HepG2 (cell line): ENCODE measurements around the gene RAB34. TPM values are rescaled to one million over a fixed set of nuclear protein-coding genes. Genes with fewer than 3 reads are reported as not detected.

Experiments used
- CBX5 ChIP-seq: sonication (generic); formaldehyde crosslinking; IDR thresholded peaks from 2 replicates; pipeline ENCODE4 v1.4.0; 2020; ENCODE audit warnings: missing genetic modification reagents, borderline replicate concordance
- DNMT1 ChIP-seq: sonication (generic); formaldehyde crosslinking; IDR thresholded peaks from 2 replicates; pipeline ENCODE4 v1.5.1; 2020; ENCODE audit warnings: mild to moderate bottlenecking, missing genetic modification reagents
- FOSL2 ChIP-seq: sonication (generic); formaldehyde crosslinking; IDR thresholded peaks from 2 replicates; pipeline ENCODE4 v1.4.0; 2020; ENCODE audit warnings: missing genetic modification reagents
- FOXP4 ChIP-seq: sonication (generic); formaldehyde crosslinking; IDR thresholded peaks from 2 replicates; pipeline ENCODE4 v1.4.0; 2020; ENCODE audit warnings: missing genetic modification reagents
- IRF1 ChIP-seq: sonication (generic); formaldehyde crosslinking; IDR thresholded peaks from 2 replicates; pipeline ENCODE4 v1.4.0; 2020; ENCODE audit warnings: low read depth, mild to moderate bottlenecking, missing genetic modification reagents
- MAFF ChIP-seq: IDR thresholded peaks from 2 replicates; pipeline ENCODE4 v1.6.1; 2011; ENCODE audit warnings: low read depth, low read length, improper control_type of control experiment
- MYPOP ChIP-seq: sonication (generic); formaldehyde crosslinking; IDR thresholded peaks from 2 replicates; pipeline ENCODE4 v1.8.1; 2023; ENCODE audit warnings: mild to moderate bottlenecking, moderate library complexity, missing genetic modification reagents
- NRL ChIP-seq: sonication (generic); formaldehyde crosslinking; IDR thresholded peaks from 2 replicates; pipeline ENCODE4 v1.5.0; 2020; ENCODE audit warnings: missing genetic modification reagents, mild to moderate bottlenecking, moderate library complexity, borderline replicate concordance
- TEF ChIP-seq: sonication (generic); formaldehyde crosslinking; IDR thresholded peaks from 2 replicates; pipeline ENCODE4 v1.5.0; 2020; ENCODE audit warnings: missing genetic modification reagents
- ZBTB4 ChIP-seq: sonication (generic); formaldehyde crosslinking; IDR thresholded peaks from 2 replicates; pipeline ENCODE4 v1.4.0; 2020; ENCODE audit warnings: missing genetic modification reagents, mild to moderate bottlenecking, borderline replicate concordance
- ZC3H4 ChIP-seq: sonication (generic); formaldehyde crosslinking; IDR thresholded peaks from 2 replicates; pipeline ENCODE4 v1.4.0; 2020; ENCODE audit warnings: missing genetic modification reagents, borderline replicate concordance
- ZKSCAN5 ChIP-seq: sonication (generic); formaldehyde crosslinking; IDR thresholded peaks from 2 replicates; pipeline ENCODE4 v1.5.1; 2020; ENCODE audit warnings: mild to moderate bottlenecking, missing genetic modification reagents
- ZNF484 ChIP-seq: sonication (generic); formaldehyde crosslinking; IDR thresholded peaks from 2 replicates; pipeline ENCODE4 v1.5.1; 2020; ENCODE audit warnings: mild to moderate bottlenecking, low read depth, missing genetic modification reagents, borderline replicate concordance
- ZNF615 ChIP-seq: sonication (generic); formaldehyde crosslinking; IDR thresholded peaks from 2 replicates; pipeline ENCODE4 v1.5.0; 2020; ENCODE audit warnings: mild to moderate bottlenecking, missing genetic modification reagents, borderline replicate concordance
- ZNF775 ChIP-seq: sonication (generic); formaldehyde crosslinking; IDR thresholded peaks from 2 replicates; pipeline ENCODE4 v1.4.0; 2020; ENCODE audit warnings: missing genetic modification reagents, mild to moderate bottlenecking, moderate library complexity, borderline replicate concordance
- ZNF781 ChIP-seq: sonication (generic); formaldehyde crosslinking; IDR thresholded peaks from 2 replicates; pipeline ENCODE4 v1.5.1; 2020; ENCODE audit warnings: borderline replicate concordance, mild to moderate bottlenecking, missing genetic modification reagents; ENCODE audit errors: not compliant biosample characterization
- ZNF800 ChIP-seq: sonication (generic); formaldehyde crosslinking; IDR thresholded peaks from 2 replicates; pipeline ENCODE4 v1.4.0; 2020; ENCODE audit warnings: missing genetic modification reagents
- ZNF816 ChIP-seq: sonication (generic); formaldehyde crosslinking; IDR thresholded peaks from 2 replicates; pipeline ENCODE4 v1.8.0; 2022; ENCODE audit warnings: missing genetic modification reagents, mild to moderate bottlenecking, borderline replicate concordance
- polyA plus RNA-seq, 8 experiments: library from polyadenylated mRNA; depleted of rRNA in 3 of 8; stranded (reverse) in 7 of 8; unstranded in 1 of 8; fragments of >200 nt; fragmentation: Illumina TruSeq in 4 of 8; extraction: Trizol in 4 of 8; gene quantifications; 2 replicates each; pipeline versions ENCODE4 v1.2.1 to v1.2.3, GENCODE V29; 2011 to 2016; ENCODE audit warnings: low read depth in 4 of 8, missing spikeins in 1 of 8, mixed read lengths in 1 of 8; ENCODE audit not compliant: insufficient read depth in 1 of 8
- total RNA-seq, 5 experiments: library from RNA; depleted of rRNA; stranded (reverse); fragments of >200 nt; fragmentation: Illumina TruSeq; extraction: Trizol; gene quantifications; 2 replicates each; pipeline ENCODE4 v1.2.3, GENCODE V29; 2016; ENCODE audit warnings: low read depth in 1 of 5

Gene RAB34
- total and polyA plus RNA-seq, 2 of the 13 experiments (the other 11 are each of a cell fraction or from before 2014, with no cell fraction given), result 0.49 TPM; not detected in 1

GRCh38 chr17:28725166-28725659 lies 7.5 kb upstream of the RAB34 start (continued):
- TF ChIP-seq FOXP4 (CRISPR knock-in tag) (peak; percentile 9; the same call in 1 of the 2 replicates), ZBTB4 (CRISPR knock-in tag) (no peak), ZC3H4 (peak; percentile 55; the same call in 1 of the 2 replicates), ZNF781 (CRISPR knock-in tag) (peak; percentile 53), ZNF775 (no peak), CBX5 (CRISPR knock-in tag) (0 out of 2 replicates have a peak, but pooled peaks have one; percentile 35), MAFF (no peak), ZNF615 (CRISPR knock-in tag) (0 out of 2 replicates have a peak, but pooled peaks have one; percentile 4), ZNF800 (CRISPR knock-in tag) (0 out of 2 replicates have a peak, but pooled peaks have one; percentile 78), NRL (CRISPR knock-in tag) (no peak), ZKSCAN5 (CRISPR knock-in tag) (no peak), FOSL2 (CRISPR knock-in tag) (peak; percentile 15; the same call in 1 of the 2 replicates), DNMT1 (CRISPR knock-in tag) (peak; percentile 17; the same call in 1 of the 2 replicates), IRF1 (CRISPR knock-in tag) (no peak), ZNF484 (0 out of 2 replicates have a peak, but pooled peaks have one; percentile 45), TEF (CRISPR knock-in tag) (no peak), ZNF816 (CRISPR knock-in tag) (0 out of 2 replicates have a peak, but pooled peaks have one; percentile 66), MYPOP (CRISPR knock-in tag) (no peak; the same call in none of the 2 replicates)
